GM19351 (cell line): ENCODE results near the gene FGF14.
A peak's percentile ranks its signal among the peaks of the same experiment; 100 is the strongest.

Experiments used
- ATAC-seq: cut with Tn5 transposase; IDR thresholded peaks from one replicate; pipeline ENCODE4 v1.9.1; 2021; ENCODE audit warnings: mild to moderate bottlenecking, moderate library complexity; ENCODE audit not compliant: unreplicated experiment

Gene FGF14

GRCh38 chr13:102401766-102402165, at the start of gene FGF14:
TSS of gene FGF14 (minus strand) at chr13:102402048.
- no peak for ATAC-seq

- ATAC-seq = no peak
These were observed 41.4 kb upstream of the FGF14 start for GRCh38 chr13:102443249-102443648.

- peak; percentile 38 for ATAC-seq
These were observed 39.2 kb upstream of the FGF14 start for GRCh38 chr13:102441085-102441484.

GRCh38 chr13:102440259-102440936, 38.5 kb upstream of the FGF14 start:
- peak; percentile 49 for ATAC-seq

GRCh38 chr13:102422690-102423089, 20.8 kb upstream of the FGF14 start:
- no peak for ATAC-seq

GRCh38 chr13:102405499-102406100, 3.8 kb upstream of the FGF14 start:
- no peak for ATAC-seq

GRCh38 chr13:102402290-102402689, 442 bp upstream of the FGF14 start:
- ATAC-seq = peak; percentile 59

- no peak for ATAC-seq
These were observed 583 bp downstream of the FGF14 start for GRCh38 chr13:102401265-102401664.

- ATAC-seq = no peak
These were observed 1.1 kb downstream of the FGF14 start for GRCh38 chr13:102400675-102401145.

- peak; percentile 35 for ATAC-seq
These were observed 1.8 kb downstream of the FGF14 start for GRCh38 chr13:102399791-102400674.

GRCh38 chr13:102395939-102396338, 5.9 kb downstream of the FGF14 start:
- no peak for ATAC-seq

GRCh38 chr13:102395174-102395573, 6.7 kb downstream of the FGF14 start:
- ATAC-seq = no peak

- ATAC-seq = peak; percentile 93
These were observed 7.4 kb downstream of the FGF14 start for GRCh38 chr13:102394158-102395053.

- no peak for ATAC-seq
These were observed 9.2 kb downstream of the FGF14 start for GRCh38 chr13:102392481-102393209.

- no peak for ATAC-seq
These were observed 15.4 kb downstream of the FGF14 start for GRCh38 chr13:102386461-102386860.

GRCh38 chr13:102380012-102380411, 21.8 kb downstream of the FGF14 start:
- ATAC-seq = no peak

GRCh38 chr13:102376318-102376717, 25.5 kb downstream of the FGF14 start:
- ATAC-seq = no peak

GRCh38 chr13:102374726-102375125, 27.1 kb downstream of the FGF14 start:
- no peak for ATAC-seq

GRCh38 chr13:102374233-102374632, 27.6 kb downstream of the FGF14 start:
- no peak for ATAC-seq

- no peak for ATAC-seq
These were observed 28.6 kb downstream of the FGF14 start for GRCh38 chr13:102373221-102373620.
